T-helper 2 cell treated with Interferon-gamma antibody and Interleukin-4, amounts not matched to agents 100 ng/mL and 5 ng/mL, for 36 hours (primary cell): ENCODE data around the gene SSUH2. TPM values are rescaled to one million over a fixed set of nuclear protein-coding genes. Genes with fewer than 3 reads are reported as not detected.

Source experiments
- intact Hi-C: fragments of 100-400 bp; cut with micrococcal nuclease; formaldehyde crosslinking; loops from one replicate; pipeline ENCODE4 v1.15.1; 2023
- total RNA-seq: library from RNA; stranded (reverse); gene quantifications from 2 replicates; pipeline ENCODE4 v1.2.3, GENCODE V29; 2022

Gene SSUH2
- total RNA-seq, 1 donor from 2014 or later: 0.27 TPM

DNA sequence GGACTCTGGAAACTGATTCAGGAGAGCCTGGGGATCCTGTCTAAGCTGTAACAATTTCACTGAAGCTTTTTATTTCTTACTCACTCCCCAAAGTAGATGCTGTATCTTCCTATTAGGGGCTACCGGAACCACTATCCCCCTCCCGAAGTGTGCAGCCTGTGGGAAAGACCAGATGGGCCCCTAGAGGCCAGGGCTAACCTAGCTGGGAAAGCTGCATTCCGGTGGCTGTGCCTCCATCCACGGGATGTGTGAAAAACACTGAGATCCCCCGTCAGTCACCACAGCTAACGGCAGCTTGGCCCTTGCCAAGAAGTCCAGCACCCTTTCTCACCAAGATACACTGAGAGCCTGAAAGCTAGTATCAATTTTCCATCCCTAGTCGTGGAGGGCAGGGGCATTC lies 3.1 kb downstream of the SSUH2 start:
- intact Hi-C loops: no loop called here

DNA sequence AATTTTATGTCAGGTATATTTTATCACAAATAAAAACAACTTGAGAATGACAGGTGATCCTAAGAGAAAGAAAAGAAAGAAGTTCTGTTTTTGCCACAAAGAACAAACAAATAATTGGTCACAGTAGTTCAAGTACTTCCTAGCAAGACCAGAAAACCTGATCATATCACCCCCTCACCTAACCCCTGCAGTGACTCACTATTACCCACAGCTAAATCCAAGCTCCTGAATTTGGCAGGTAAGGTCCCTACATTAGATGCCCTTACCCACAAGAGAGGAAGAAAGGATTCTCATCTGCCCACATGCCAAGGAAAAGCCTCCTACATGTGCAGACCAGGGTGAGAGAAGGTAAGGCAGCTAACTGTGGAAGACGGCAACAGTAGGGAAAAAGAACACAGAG lies 4.4 kb downstream of the SSUH2 start:
- intact Hi-C loops: no loop called here

- intact Hi-C loops: no loop called here
These were observed 5.0 kb downstream of the SSUH2 start for GRCh38 chr3:8639659-8640000.

- intact Hi-C loops: no loop called here
These were observed 5.5 kb downstream of the SSUH2 start for GRCh38 chr3:8638994-8639658.

DNA sequence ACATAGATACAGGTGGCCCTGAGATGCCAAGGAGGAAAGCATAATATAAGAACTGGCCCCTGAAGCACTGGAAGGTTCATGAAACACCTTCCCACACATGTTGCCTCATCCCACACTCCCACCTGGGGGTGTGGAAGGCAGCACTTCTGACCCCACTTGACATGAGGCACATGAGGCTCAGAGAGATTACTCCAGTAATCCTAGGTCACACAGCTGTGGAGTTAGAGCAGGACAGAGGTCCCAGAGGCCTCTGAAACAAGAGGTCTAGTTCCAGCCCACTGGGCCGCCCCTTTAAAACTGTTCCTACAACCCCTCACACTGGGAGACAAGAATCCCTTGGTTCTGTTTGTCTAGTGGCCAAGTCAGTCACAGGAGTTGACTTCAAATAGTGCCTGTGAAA lies 7.2 kb downstream of the SSUH2 start:
- intact Hi-C loops: no loop called here

GRCh38 chr3:8635631-8636030 lies 9.0 kb downstream of the SSUH2 start:
- intact Hi-C loops: no loop called here

- intact Hi-C loops: no loop called here
These were observed 9.5 kb downstream of the SSUH2 start for GRCh38 chr3:8635125-8635524.

DNA sequence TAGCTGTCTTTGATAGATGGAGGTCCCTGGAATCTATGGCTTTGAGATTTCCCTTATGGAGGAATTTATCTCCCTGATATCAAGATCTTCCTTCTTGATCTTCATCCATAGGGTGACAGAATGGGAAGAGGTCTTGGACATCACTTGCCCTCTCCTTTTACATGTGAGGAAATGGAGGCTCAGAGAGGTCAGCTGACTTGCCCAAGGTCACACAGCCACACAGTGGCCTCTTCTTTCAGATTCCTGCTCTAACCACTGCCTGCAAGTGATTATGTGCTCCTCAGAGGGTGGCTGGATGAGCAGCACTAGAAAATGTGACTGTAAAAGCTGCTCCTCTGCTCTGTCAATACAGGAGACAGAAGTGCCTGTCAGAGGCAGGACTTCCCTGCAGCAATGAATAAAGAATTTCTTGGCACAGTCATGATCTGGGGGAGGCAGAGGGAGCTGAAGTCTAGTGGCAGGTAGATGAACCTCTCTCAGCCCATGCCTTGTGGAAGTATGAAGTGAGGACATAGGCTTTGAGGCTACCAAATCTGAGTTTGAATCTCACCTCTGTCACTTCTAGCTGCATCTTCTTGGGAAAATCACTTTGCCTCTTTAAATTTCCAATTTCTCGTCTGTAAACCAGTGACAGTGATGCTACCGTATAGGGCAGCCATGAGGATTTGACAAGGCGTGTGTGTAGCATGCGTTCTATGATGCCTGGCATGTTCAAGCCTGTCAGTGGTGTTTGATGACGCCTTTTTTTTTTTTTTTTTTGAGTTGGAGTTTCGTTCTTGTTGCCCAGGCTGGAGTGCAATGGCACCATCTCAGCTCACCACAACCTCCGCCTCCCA lies 12.0 kb downstream of the SSUH2 start:
- intact Hi-C loops: no loop called here

GRCh38 chr3:8631661-8632060 lies 12.9 kb downstream of the SSUH2 start:
- intact Hi-C loops: no loop called here

- intact Hi-C loops: no loop called here
These were observed 15.2 kb downstream of the SSUH2 start for GRCh38 chr3:8629151-8630021.

GRCh38 chr3:8627949-8628348 lies 16.6 kb downstream of the SSUH2 start:
- intact Hi-C loops: no loop called here

GRCh38 chr3:8627201-8627940 lies 17.2 kb downstream of the SSUH2 start:
- intact Hi-C loops: no loop called here

- intact Hi-C loops: no loop called here
These were observed 18.6 kb downstream of the SSUH2 start for GRCh38 chr3:8625991-8626390.

GRCh38 chr3:8624612-8625011 lies 20.0 kb downstream of the SSUH2 start:
- intact Hi-C loops: no loop called here

GRCh38 chr3:8623741-8624140 lies 20.9 kb downstream of the SSUH2 start:
- intact Hi-C loops: no loop called here

- intact Hi-C loops: no loop called here
These were observed 21.5 kb downstream of the SSUH2 start for GRCh38 chr3:8622873-8623691.

GRCh38 chr3:8621872-8622271 lies 22.7 kb downstream of the SSUH2 start:
- intact Hi-C loops: no loop called here

GRCh38 chr3:8621141-8621540 lies 23.5 kb downstream of the SSUH2 start:
- intact Hi-C loops: no loop called here

DNA sequence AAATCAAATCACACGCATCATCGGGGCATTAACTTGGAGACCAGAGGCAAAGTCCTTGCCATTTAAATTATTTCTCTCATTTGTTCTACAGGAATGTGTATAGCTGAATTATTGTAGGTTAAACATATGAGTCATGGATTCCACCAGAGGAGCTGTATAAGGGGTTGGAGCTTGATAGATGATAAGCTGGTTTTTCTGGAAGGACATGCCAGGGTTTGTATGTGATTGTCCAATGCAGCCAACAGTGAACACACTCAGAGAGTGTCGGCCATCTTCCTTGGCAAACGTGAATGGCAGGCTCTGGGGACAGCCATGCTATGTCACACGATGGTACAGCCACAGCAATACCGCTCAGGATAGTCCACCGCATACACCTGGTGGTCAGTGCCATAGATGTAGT lies 25.1 kb downstream of the SSUH2 start:
- intact Hi-C loops: no loop called here

DNA sequence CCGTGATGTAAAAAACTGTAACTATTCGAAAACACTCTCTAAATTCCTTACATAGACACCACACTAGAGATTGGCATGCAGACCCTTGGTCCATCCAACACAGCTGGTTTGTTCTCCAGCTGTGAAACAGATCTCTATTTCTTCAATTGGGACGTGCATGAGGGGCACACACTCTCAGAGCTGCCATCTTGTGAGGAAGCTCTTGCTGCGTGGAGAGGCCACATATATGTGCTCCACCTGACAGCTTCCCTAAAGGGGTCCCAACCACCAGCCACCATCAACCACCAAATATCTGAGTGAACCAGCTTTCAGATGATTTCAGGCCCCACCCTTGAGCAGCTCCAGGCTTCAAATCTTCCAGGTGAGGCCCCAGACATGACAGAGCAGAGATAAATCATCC lies 25.6 kb downstream of the SSUH2 start:
- intact Hi-C loops: no loop called here

GRCh38 chr3:8617921-8618320 lies 26.7 kb downstream of the SSUH2 start:
- intact Hi-C loops: no loop called here
